ENCODE data around the gene C9orf43. TPM values are rescaled to one million over a fixed set of nuclear protein-coding genes. Genes with fewer than 3 reads are reported as not detected.
A peak's percentile ranks its signal among the peaks of the same experiment; 100 is the strongest.

C9orf43 gene
- total and polyA plus RNA-seq, 10 of the 15 experiments (the other 5 are each of a cell fraction or from before 2014, with no cell fraction given) = 0.08 to 0.79 (median 0.55) TPM

- 0 out of 2 replicates have a peak, but pooled peaks have one; percentile 38 for TF ChIP-seq SMARCA5 (IDR thresholded peaks at IDR 0.05)
- peak; percentile 72; the same call in 1 of the 2 replicates for TF ChIP-seq POLR2AphosphoS2 (IDR thresholded peaks at IDR 0.05; ENCODE audit: low read depth, low read length)
- TF ChIP-seq STAT1 (conservative IDR thresholded peaks at IDR 0.05) = 0 out of 2 replicates have a peak, but pooled peaks have one; percentile 55
- peak; percentile 50; the same call in 1 of the 2 replicates for TF ChIP-seq ZSCAN29 (IDR thresholded peaks at IDR 0.05)
- no peak for TF ChIP-seq NFYB (IDR thresholded peaks at IDR 0.05; ENCODE audit: insufficient read depth, low read depth, low read length)
- TF ChIP-seq YY1 (IDR thresholded peaks at IDR 0.05; ENCODE audit: low read depth, low read length) = peak; percentile 93
- TF ChIP-seq ZNF24 (IDR thresholded peaks at IDR 0.05) = peak; percentile 9; the same call in 1 of the 2 replicates
- no peak; a peak in 1 of 6 replicates for TF ChIP-seq CTCF (IDR thresholded peaks at IDR 0.05 in 2 of 3, conservative IDR thresholded peaks at IDR 0.05 in 1 of 3; ENCODE audit: control insufficient read depth in 2 of 3, extremely low read depth in 1 of 3, insufficient read depth in 1 of 3, low read depth in 3 of 3, low read length in 3 of 3)
- TF ChIP-seq BCLAF1 (IDR thresholded peaks at IDR 0.05) = no peak
- no peak for TF ChIP-seq ZNF217 (IDR thresholded peaks at IDR 0.05)
- peak; percentile 12; the same call in 1 of the 2 replicates for TF ChIP-seq ESRRA (IDR thresholded peaks at IDR 0.05; ENCODE audit: low read length)
- TF ChIP-seq GATAD2B (conservative IDR thresholded peaks at IDR 0.05; ENCODE audit: low read depth) = peak; percentile 40; the same call in 1 of the 2 replicates
- peak; percentile 92 for TF ChIP-seq POLR2AphosphoS5 (IDR thresholded peaks at IDR 0.05; ENCODE audit: low read length)
- TF ChIP-seq FOXM1 (IDR thresholded peaks at IDR 0.05; ENCODE audit: low read depth, low read length) = no peak; the same call in 1 of the 2 replicates
- 0 out of 2 replicates have a peak, but pooled peaks have one; percentile 72 for TF ChIP-seq ASH2L (IDR thresholded peaks at IDR 0.05; ENCODE audit: borderline replicate concordance, low read depth)
- TF ChIP-seq ZBTB4 (CRISPR knock-in tag; IDR thresholded peaks at IDR 0.05) = no peak
- peak; percentile 71 for TF ChIP-seq MEF2B (IDR thresholded peaks at IDR 0.05; ENCODE audit: partially characterized antibody, poor library complexity, severe bottlenecking)
- 0 out of 4 replicates have a peak, but pooled peaks of 1 of the 2 experiments have one; percentile 15 for TF ChIP-seq EP300 (IDR thresholded peaks at IDR 0.05; ENCODE audit: borderline replicate concordance in 1 of 2, control insufficient read depth in 1 of 2, low read depth in 2 of 2, low read length in 2 of 2)
- peak; percentile 58 for TF ChIP-seq ELK1 (IDR thresholded peaks at IDR 0.05; ENCODE audit: low read depth, low read length)
These were observed at the start of gene C9orf43, which contains the start of gene POLE3 (continued) for GRCh38 chr9:113410207-113410864.
